Activated naive CD8-positive, alpha-beta T cell treated with anti-CD3 and anti-CD28 coated beads, Interleukin-2, amount 50 U/mL, for 16 hours (primary cell): ENCODE measurements around the gene ANKRD33B.
"Not testable (repeated sequence)": the region's sequence is repeated elsewhere in the genome, so short reads cannot be mapped to it uniquely, and the experiment has no call there.

Experiments
- DNase-seq: peaks from one replicate; pipeline ENCODE4 v3.0.0-alpha.2; 2020; ENCODE audit warnings: low read depth, low spot score

ANKRD33B gene

GRCh38 chr5:10556893-10557746 lies 6.8 kb upstream of the ANKRD33B start:
- no peak for DNase-seq

- no peak for DNase-seq
Measured at GRCh38 chr5:10559151-10559550, 4.7 kb upstream of the ANKRD33B start.

DNA sequence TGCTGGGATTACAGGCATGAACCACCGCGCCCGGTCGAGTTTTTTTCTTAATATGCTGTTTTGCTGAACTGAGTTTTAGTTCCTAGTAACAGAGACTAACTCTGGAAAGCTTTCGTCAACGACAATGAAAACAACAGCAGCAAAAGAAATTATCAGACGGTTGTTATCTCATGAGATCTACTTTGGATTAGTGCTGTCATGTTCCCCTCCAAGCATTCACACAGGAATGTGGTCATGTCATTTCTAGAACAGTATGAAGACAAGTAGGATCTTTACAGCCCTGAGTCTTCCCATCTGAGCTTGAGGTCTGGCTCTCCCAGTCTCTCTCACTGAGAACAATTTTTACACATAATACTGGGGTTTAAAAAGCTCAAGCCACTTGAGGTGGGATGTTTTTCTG lies 4.0 kb upstream of the ANKRD33B start:
- DNase-seq = no peak

GRCh38 chr5:10562201-10563109 lies 1.4 kb upstream of the ANKRD33B start:
- DNase-seq = no peak

- no peak for DNase-seq
Measured at GRCh38 chr5:10563110-10563944, 543 bp upstream of the ANKRD33B start.

- no peak for DNase-seq
Measured at GRCh38 chr5:10564838-10565784, 1.2 kb downstream of the ANKRD33B start.

DNA sequence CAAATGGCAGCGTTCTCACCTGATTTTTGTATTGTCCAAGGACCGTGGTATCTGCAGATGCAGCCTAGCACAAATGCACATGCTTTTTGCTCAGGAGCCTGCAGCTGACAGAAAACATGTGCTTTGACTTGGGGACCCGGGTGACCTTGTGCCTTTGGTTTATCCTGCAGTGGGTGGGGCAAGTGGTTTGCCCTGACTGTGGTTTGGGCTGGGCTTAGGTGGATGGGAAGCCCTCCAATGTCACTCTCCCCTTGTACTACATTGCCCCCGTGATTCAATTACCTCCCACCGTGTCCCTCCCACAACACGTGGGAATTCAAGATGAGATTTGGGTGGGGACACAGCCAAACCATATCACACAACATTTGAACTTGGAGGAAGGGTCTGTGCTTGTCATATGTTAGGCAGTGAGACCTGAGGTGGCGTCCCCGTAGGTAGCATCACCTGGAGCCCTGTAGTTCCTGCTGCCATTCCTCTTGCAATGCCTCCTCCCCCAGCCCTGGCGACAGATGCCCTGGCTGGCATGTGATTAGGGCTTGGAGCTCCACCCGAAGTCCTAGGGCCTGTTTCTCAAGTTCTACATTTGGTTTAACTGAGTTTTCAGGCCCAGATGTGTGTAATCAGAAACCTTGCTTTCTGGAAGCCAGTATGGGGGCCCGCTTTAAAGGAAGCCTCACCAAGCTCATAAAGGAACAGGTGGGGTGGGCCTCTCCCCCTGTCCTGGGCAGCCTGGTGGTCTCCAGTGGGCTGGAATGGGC lies 2.1 kb downstream of the ANKRD33B start:
- no peak for DNase-seq

GRCh38 chr5:10566543-10567068 lies 2.7 kb downstream of the ANKRD33B start:
- DNase-seq = no peak

- no peak for DNase-seq
Measured at GRCh38 chr5:10567121-10567591, 3.3 kb downstream of the ANKRD33B start.

DNA sequence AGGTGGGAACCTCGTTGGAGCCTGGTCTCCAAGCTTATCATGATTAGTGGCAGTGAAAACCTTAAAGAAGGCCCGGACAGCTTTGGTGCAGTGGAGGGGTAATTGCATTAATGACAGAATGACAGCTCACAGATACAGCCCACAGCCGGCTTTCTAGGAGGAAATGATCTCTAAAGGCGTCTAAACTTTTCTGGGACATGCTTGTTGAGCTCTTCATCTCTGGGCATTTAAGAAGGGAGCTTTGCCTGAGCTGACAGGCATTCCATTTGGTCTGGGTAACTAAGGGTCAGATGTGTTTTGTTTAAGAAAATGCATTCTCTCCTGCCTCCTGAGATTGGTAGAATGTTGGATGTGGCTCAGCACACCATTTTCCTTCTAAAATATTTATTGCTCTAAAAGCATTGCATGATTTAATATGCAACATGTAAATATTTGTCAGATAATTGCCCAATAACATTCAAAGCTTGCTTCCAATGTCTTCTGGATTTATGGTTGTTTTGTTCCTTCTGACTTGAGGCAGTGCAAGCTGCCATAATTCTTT lies 4.0 kb downstream of the ANKRD33B start:
- DNase-seq = no peak

DNA sequence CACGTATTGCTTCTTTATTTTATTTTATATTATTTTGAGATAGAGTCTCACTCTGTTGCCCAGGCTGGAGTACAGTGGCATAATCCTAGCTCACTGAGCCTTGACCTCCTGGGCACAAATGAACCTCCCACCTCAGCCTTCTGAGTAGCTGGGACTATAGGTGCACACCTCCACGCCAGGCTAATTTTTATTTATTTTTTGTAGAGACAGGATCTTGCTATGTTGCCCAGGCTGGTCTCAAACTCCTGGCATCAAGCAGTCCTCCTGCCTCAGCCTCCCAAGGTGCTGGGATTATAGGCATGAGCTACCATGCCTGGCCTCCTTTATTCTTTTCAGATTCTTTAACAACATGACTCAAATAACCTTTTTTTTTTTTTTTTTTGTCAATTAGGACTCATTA lies 6.7 kb downstream of the ANKRD33B start:
- not testable (repeated sequence) for DNase-seq

- no peak for DNase-seq
Measured at GRCh38 chr5:10572451-10572850, 8.6 kb downstream of the ANKRD33B start.

- no peak for DNase-seq
Measured at GRCh38 chr5:10573487-10574145, 9.7 kb downstream of the ANKRD33B start.

- not testable (repeated sequence) for DNase-seq
Measured at GRCh38 chr5:10574879-10575278, 11.0 kb downstream of the ANKRD33B start.

DNA sequence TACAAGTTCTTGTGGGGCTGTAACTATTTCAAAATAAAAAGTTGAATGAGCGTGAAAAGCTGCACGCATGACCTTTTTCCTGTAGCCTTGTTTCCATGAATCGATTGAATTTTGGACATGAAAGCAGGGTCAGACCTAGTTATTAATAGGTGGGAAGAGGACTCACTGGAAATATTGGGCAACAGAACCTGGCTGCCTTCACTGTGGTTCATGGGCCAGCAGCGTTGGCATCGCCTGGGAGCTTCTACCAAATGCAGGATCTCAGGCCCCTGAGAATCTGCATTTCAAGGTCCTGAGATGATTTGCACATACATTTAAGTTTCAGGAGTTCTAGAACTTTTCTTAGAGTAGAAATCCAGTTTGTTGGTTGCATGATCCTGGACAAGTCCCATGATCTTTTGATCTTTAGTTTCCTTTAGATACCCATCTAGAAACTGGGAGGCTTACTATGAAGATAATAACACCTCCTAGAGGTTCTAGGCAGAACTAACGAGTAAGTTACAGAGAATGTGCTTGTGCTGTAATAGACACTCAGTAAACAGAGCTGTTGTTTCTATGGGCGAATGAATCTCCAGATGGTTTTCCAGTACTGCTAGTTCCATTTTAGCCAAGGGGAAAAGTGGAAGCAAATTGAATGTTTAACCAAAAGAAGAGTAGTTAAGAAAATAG lies 12.4 kb downstream of the ANKRD33B start:
- no peak for DNase-seq

DNA sequence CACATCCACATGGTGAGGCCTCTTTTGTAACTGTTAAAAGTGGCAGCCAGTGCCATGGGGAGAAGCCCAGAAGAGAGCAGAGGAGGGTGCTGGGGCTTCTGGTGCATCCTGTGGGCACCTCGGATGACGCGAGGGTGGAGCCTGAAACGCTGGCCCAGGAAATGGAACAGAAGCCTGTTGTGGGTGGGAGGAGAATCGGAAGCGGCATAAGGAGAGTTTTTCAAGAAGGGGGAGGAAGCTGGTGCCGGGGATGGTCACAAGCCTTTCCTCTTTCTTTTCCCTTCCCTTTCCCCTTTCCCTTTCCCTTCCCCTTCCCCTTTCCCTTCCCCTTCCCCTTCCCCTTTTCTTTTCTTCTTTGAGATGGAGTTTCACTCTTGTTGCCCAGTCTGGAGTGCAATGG lies 12.9 kb downstream of the ANKRD33B start:
- DNase-seq = no peak

- no peak for DNase-seq
Measured at GRCh38 chr5:10577371-10578292, 13.8 kb downstream of the ANKRD33B start.
